H1 (cell line): ENCODE data around the gene UTS2B. TPM values are rescaled to one million over a fixed set of nuclear protein-coding genes. Genes with fewer than 3 reads are reported as not detected.

ENCODE experiments used
- CTCF ChIA-PET: fragments of 300-600 bp; sonication (Branson Sonifier 250); formaldehyde crosslinking; loops from one replicate; lab custom pipeline; 2021; ENCODE audit not compliant: partially characterized antibody; lab: Charles Lee
- POLR2A ChIA-PET: fragments of 300-600 bp; sonication (Branson Sonifier 250); formaldehyde crosslinking; loops from one replicate; lab custom pipeline; 2021; ENCODE audit warnings: inconsistent platforms; ENCODE audit not compliant: partially characterized antibody; lab: Charles Lee
- DNase-seq, 2 experiments: peaks; one replicate each; pipeline versions ENCODE4 v3.0.0 to v3.0.0-alpha.2; 2010 to 2022; ENCODE audit warnings: low spot score in 2 of 2, low read depth in 1 of 2, mixed read lengths in 1 of 2
- FAIRE-seq: peaks from 2 replicates; lab custom pipeline; 2011; peaks lifted over from hg19 to GRCh38; lab: Jason Lieb, UNC
- H2AFZ ChIP-seq: 2 replicates; pipeline ENCODE4 v1.8.1; 2012; ENCODE audit warnings: low read length, inconsistent platforms
- H2AK5ac ChIP-seq: 2 replicates; pipeline ENCODE4 v1.6.1; 2013; ENCODE audit warnings: low read depth, low read length
- H2BK120ac ChIP-seq: replicated peaks from 2 replicates; pipeline ENCODE3; 2013; ENCODE audit warnings: low read depth, low read length, inconsistent platforms
- H2BK12ac ChIP-seq: 2 replicates; pipeline ENCODE4 v1.6.1; 2013; ENCODE audit warnings: low read depth, low read length
- H2BK15ac ChIP-seq: 2 replicates; pipeline ENCODE4 v1.6.1; 2013; ENCODE audit warnings: low read length
- H2BK20ac ChIP-seq: 2 replicates; pipeline ENCODE4 v1.6.1; 2013; ENCODE audit warnings: low read length
- H2BK5ac ChIP-seq: 2 replicates; pipeline ENCODE4 v1.6.1; 2013; ENCODE audit warnings: low read depth, low read length
- H3K14ac ChIP-seq: 2 replicates; pipeline ENCODE4 v1.6.1; 2013; ENCODE audit warnings: inconsistent platforms; ENCODE audit not compliant: insufficient read length
- H3K18ac ChIP-seq: 2 replicates; pipeline ENCODE4 v1.6.1; 2013; ENCODE audit warnings: low read length; ENCODE audit errors: extremely low read depth
- H3K23ac ChIP-seq: 2 replicates; pipeline ENCODE4 v1.6.1; 2013; ENCODE audit warnings: inconsistent platforms; ENCODE audit not compliant: insufficient read length
- H3K23me2 ChIP-seq: 2 replicates; pipeline ENCODE4 v1.6.1; 2013; ENCODE audit warnings: low read depth, low read length
- H3K27ac ChIP-seq: 2 replicates; pipeline ENCODE4 v1.6.1; 2011; ENCODE audit warnings: low read depth, low read length, inconsistent platforms
- H3K27me3 ChIP-seq, 4 experiments: replicated peaks in 1 of 4; 1 replicate in 1 of 4; 2 replicates in 3 of 4; pipeline versions ENCODE4 v1.6.1 to v1.8.1; 2011 to 2013; ENCODE audit warnings: low read length in 3 of 4, mild to moderate bottlenecking in 3 of 4, inconsistent platforms in 2 of 4, mixed read lengths in 2 of 4, moderate library complexity in 1 of 4; ENCODE audit not compliant: control insufficient read depth in 3 of 4, insufficient read depth in 3 of 4; ENCODE audit errors: extremely low read depth in 1 of 4
- H3K36me3 ChIP-seq, 4 experiments: 2 replicates each; pipeline versions ENCODE4 v1.6.1 to v1.8.1; 2011 to 2013; ENCODE audit warnings: mild to moderate bottlenecking in 4 of 4, low read length in 3 of 4, moderate library complexity in 2 of 4, control low read depth in 1 of 4, inconsistent platforms in 1 of 4; ENCODE audit not compliant: insufficient read depth in 4 of 4, control insufficient read depth in 2 of 4
- H3K4ac ChIP-seq: replicated peaks from 2 replicates; pipeline ENCODE3; 2013; ENCODE audit warnings: low read length, low read depth, mixed read lengths, inconsistent platforms; ENCODE audit not compliant: insufficient read length
- H3K4me1 ChIP-seq, 4 experiments: replicated peaks in 1 of 4; 1 replicate in 1 of 4; 2 replicates in 3 of 4; pipeline versions ENCODE4 v1.6.1 to v1.8.1; 2011 to 2013; ENCODE audit warnings: low read length in 3 of 4, inconsistent platforms in 2 of 4, mixed read lengths in 1 of 4; ENCODE audit not compliant: insufficient read depth in 4 of 4, control insufficient read depth in 3 of 4
- H3K4me2 ChIP-seq, 2 experiments: 2 replicates each; pipeline versions ENCODE4 v1.6.1 to v1.8.1; 2011 to 2013; ENCODE audit warnings: low read depth in 2 of 2, low read length in 2 of 2, control low read depth in 1 of 2, inconsistent platforms in 1 of 2, mild to moderate bottlenecking in 1 of 2; ENCODE audit not compliant: insufficient read depth in 1 of 2
- H3K4me3 ChIP-seq, 4 experiments: fragments of 200-600, 300-600 bp in 1 of 4; sonication (generic), shearing (Covaris generic), sonication (Bioruptor Twin) in 1 of 4; 2 replicates each; pipeline versions ENCODE4 v1.5.1 to v1.8.1; 2011 to 2016; ENCODE audit warnings: low read length in 4 of 4, low read depth in 3 of 4, control low read depth in 2 of 4, inconsistent platforms in 2 of 4, mild to moderate bottlenecking in 2 of 4, mixed read lengths in 1 of 4, moderate library complexity in 1 of 4; ENCODE audit not compliant: insufficient read depth in 2 of 4; ENCODE audit errors: extremely low read depth in 1 of 4
- H3K56ac ChIP-seq: replicated peaks from 2 replicates; pipeline ENCODE3; 2013; ENCODE audit warnings: low read depth, mild to moderate bottlenecking, mixed read lengths, low read length, inconsistent platforms; ENCODE audit not compliant: insufficient read length
- H3K79me1 ChIP-seq: 2 replicates; pipeline ENCODE4 v1.6.1; 2013; ENCODE audit warnings: low read depth, low read length, control low read depth
- H3K79me2 ChIP-seq, 2 experiments: 2 replicates each; pipeline versions ENCODE4 v1.6.1 to v1.8.1; 2012 to 2013; ENCODE audit warnings: low read length in 2 of 2, mild to moderate bottlenecking in 2 of 2, inconsistent platforms in 1 of 2; ENCODE audit not compliant: insufficient read depth in 2 of 2, control insufficient read depth in 1 of 2
- H3K9ac ChIP-seq, 4 experiments: replicated peaks in 1 of 4; 1 replicate in 1 of 4; 2 replicates in 3 of 4; pipeline versions ENCODE4 v1.6.1 to v1.8.1; 2011 to 2013; ENCODE audit warnings: low read depth in 3 of 4, low read length in 3 of 4, control low read depth in 2 of 4, mild to moderate bottlenecking in 2 of 4, moderate library complexity in 2 of 4, inconsistent platforms in 1 of 4; ENCODE audit errors: extremely low read depth in 1 of 4
- H3K9me3 ChIP-seq, 2 experiments: 2 replicates each; pipeline versions ENCODE4 v1.6.1 to v1.8.1; 2012 to 2013; ENCODE audit warnings: mild to moderate bottlenecking in 2 of 2, moderate library complexity in 2 of 2, control low read depth in 1 of 2, inconsistent platforms in 1 of 2, low read depth in 1 of 2, low read length in 1 of 2, mixed read lengths in 1 of 2; ENCODE audit not compliant: insufficient read depth in 2 of 2
- H4K20me1 ChIP-seq, 2 experiments: replicated peaks in 1 of 2; 2 replicates each; pipeline versions ENCODE3 to v1.8.1; 2011 to 2013; ENCODE audit warnings: inconsistent platforms in 2 of 2, low read length in 2 of 2, mild to moderate bottlenecking in 1 of 2; ENCODE audit not compliant: insufficient read depth in 2 of 2, control insufficient read depth in 1 of 2
- H4K5ac ChIP-seq: 2 replicates; pipeline ENCODE4 v1.6.1; 2013; ENCODE audit warnings: low read length, low read depth, mixed read lengths, inconsistent platforms; ENCODE audit not compliant: insufficient read length
- H4K8ac ChIP-seq: 2 replicates; pipeline ENCODE4 v1.8.0; 2013; ENCODE audit warnings: mild to moderate bottlenecking, moderate library complexity, low read length, inconsistent platforms; ENCODE audit not compliant: insufficient read depth; ENCODE audit errors: extremely low read depth
- H4K91ac ChIP-seq: replicated peaks from 2 replicates; pipeline ENCODE3; 2013; ENCODE audit warnings: low read length, mixed read lengths, inconsistent platforms; ENCODE audit not compliant: insufficient read length
- ASH2L ChIP-seq: fragments of 200-600, 300-600 bp; sonication (generic); IDR thresholded peaks from one replicate; pipeline ENCODE4 v1.7.1; 2017; ENCODE audit warnings: low read length
- CREB1 ChIP-seq: IDR thresholded peaks from 2 replicates; pipeline ENCODE4 v1.6.1; 2012; ENCODE audit warnings: inconsistent platforms
- CTCF ChIP-seq, 3 experiments: IDR thresholded peaks; 1 replicate in 2 of 3; 2 replicates in 1 of 3; pipeline versions ENCODE4 v1.5.1 to v1.6.1; 2011; ENCODE audit warnings: low read length in 3 of 3, mild to moderate bottlenecking in 3 of 3, inconsistent platforms in 2 of 3, low read depth in 1 of 3, moderate library complexity in 1 of 3; ENCODE audit not compliant: insufficient read depth in 1 of 3; ENCODE audit errors: control extremely low read depth in 1 of 3
- JUND ChIP-seq: IDR thresholded peaks from 2 replicates; pipeline ENCODE4 v1.6.1; 2011; ENCODE audit warnings: mild to moderate bottlenecking, improper control_type of control experiment, low read length
- KDM4A ChIP-seq: IDR thresholded peaks from one replicate; pipeline ENCODE4 v1.7.1; 2012; ENCODE audit warnings: low read depth, mild to moderate bottlenecking, moderate library complexity, low read length, inconsistent platforms; ENCODE audit not compliant: severe bottlenecking
- NANOG ChIP-seq: IDR thresholded peaks from 2 replicates; pipeline ENCODE4 v1.6.1; 2011; ENCODE audit warnings: low read length, low read depth, mild to moderate bottlenecking, inconsistent platforms; ENCODE audit not compliant: insufficient read depth, poor library complexity, severe bottlenecking
- RBBP5 ChIP-seq: IDR thresholded peaks from 2 replicates; pipeline ENCODE4 v1.7.1; 2012; ENCODE audit warnings: low read depth, mild to moderate bottlenecking, inconsistent platforms, low read length, moderate library complexity, borderline replicate concordance
- RNF2 ChIP-seq: fragments of 200-900, 300-1000 bp; sonication (generic); IDR thresholded peaks from 2 replicates; pipeline ENCODE4 v1.7.1; 2016; ENCODE audit warnings: borderline replicate concordance, low read depth, mild to moderate bottlenecking, antibody characterized with exemption, low read length; ENCODE audit not compliant: poor library complexity, severe bottlenecking; ENCODE audit errors: missing control alignments
- SIRT6 ChIP-seq: IDR thresholded peaks from one replicate; pipeline ENCODE4 v1.7.1; 2012; ENCODE audit warnings: low read length, inconsistent platforms
- SIX5 ChIP-seq: IDR thresholded peaks from 2 replicates; pipeline ENCODE4 v1.6.1; 2011; ENCODE audit warnings: mild to moderate bottlenecking, low read depth, low read length
- SP2 ChIP-seq: IDR thresholded peaks from 2 replicates; pipeline ENCODE4 v1.6.1; 2012; ENCODE audit warnings: mild to moderate bottlenecking, low read length, inconsistent platforms
- TCF12 ChIP-seq: IDR thresholded peaks from 2 replicates; pipeline ENCODE4 v1.6.1; 2011; ENCODE audit warnings: low read depth, mild to moderate bottlenecking, low read length
- WGBS, 2 experiments: shearing (Covaris generic) in 1 of 2; methylation state at CpG; one replicate each; pipeline versions ENCODE4 v1.1.6 to v1.1.7; 2013 to 2015; ENCODE audit warnings: low lambda C conversion rate in 2 of 2, mixed read lengths in 2 of 2, inconsistent platforms in 1 of 2, low coverage in 1 of 2, missing lambda C conversion rate in 1 of 2; ENCODE audit not compliant: insufficient replicate concordance in 2 of 2, insufficient coverage in 1 of 2, insufficient read length in 1 of 2; ENCODE audit errors: extremely low coverage in 1 of 2, missing lambda C conversion rate in 1 of 2; 5-methylcytosine and 5-hydroxymethylcytosine counted together
- polyA plus RNA-seq, 7 experiments: library from polyadenylated mRNA; depleted of rRNA in 3 of 7; stranded (reverse) in 5 of 7; unstranded in 2 of 7; fragments of >200 nt in 5 of 7; fragments of 200-250 nt in 2 of 7; gene quantifications; 1 replicate in 5 of 7; 2 replicates in 1 of 7; 4 replicates in 1 of 7; pipeline versions ENCODE4 v1.2.1 to v1.2.3, GENCODE V29; 2011 to 2013; ENCODE audit warnings: missing spikeins in 2 of 7, mixed read lengths in 2 of 7
- total RNA-seq: library from RNA; stranded (reverse); fragmentation: NEBNext Ultra II Directional; extraction: Animal tissue kit (Norgen Biotek cat#: 25700); gene quantifications from 2 replicates; pipeline ENCODE4 v1.2.1, GENCODE V29; 2021

UTS2B gene
- total and polyA plus RNA-seq, 2 of the 8 experiments (the other 6 are each of a cell fraction or from before 2014, with no cell fraction given), result not detected

GRCh38 chr3:191217301-191217700 is 113.0 kb downstream of the UTS2B start:
- no peak overlapping the region for H2BK12ac ChIP-seq
- no peak overlapping the region for H2BK5ac ChIP-seq
- no peak overlapping the region for H4K8ac ChIP-seq
- no peak for DNase-seq
- H3K23ac ChIP-seq, result no peak overlapping the region
- H3K56ac ChIP-seq, result no peak overlapping the region
- ChIA-PET POLR2A (no interaction called here), CTCF (no interaction called here)
- H3K36me3 ChIP-seq, result no peaks in the 10 kb centered on the region
- no peak overlapping the region for H2BK120ac ChIP-seq
- H3K79me2 ChIP-seq, result no peaks in the 10 kb centered on the region
- no peak overlapping the region for H3K4ac ChIP-seq
- no peak overlapping the region for H3K4me2 ChIP-seq
- no peak overlapping the region for H2AFZ ChIP-seq
- H3K14ac ChIP-seq, result no peak overlapping the region
- no peaks in the 10 kb centered on the region for H3K27me3 ChIP-seq
- no peaks in the 10 kb centered on the region for H4K20me1 ChIP-seq
- no peak overlapping the region for H2BK20ac ChIP-seq
- H3K4me3 ChIP-seq, result no peak overlapping the region
- no peak overlapping the region for H4K91ac ChIP-seq
- H3K4me1 ChIP-seq, result no peaks in the 10 kb centered on the region
- peaks cover 2 to 8% of the 10 kb centered on the region in 2 experiments; a peak in 2 of 4 replicates for H3K9me3 ChIP-seq
- H2AK5ac ChIP-seq, result no peak overlapping the region
- no peak overlapping the region for H2BK15ac ChIP-seq
- FAIRE-seq, result no peak
- H3K27ac ChIP-seq, result no peak overlapping the region
- 82% methylated on average over 1 of the region's 1 CpG; no CpG with 5 or more reads in 1 of the 2 experiments for WGBS, 2 experiments
- no peak overlapping the region for H3K9ac ChIP-seq
- no peaks in the 10 kb centered on the region for H3K23me2 ChIP-seq
- no peak overlapping the region for H3K18ac ChIP-seq
- no peak overlapping the region for H4K5ac ChIP-seq
- H3K79me1 ChIP-seq, result no peaks in the 10 kb centered on the region
- no peak for TF ChIP-seq NANOG
- no peak for TF ChIP-seq TCF12
- no peak for TF ChIP-seq JUND
- TF ChIP-seq CREB1, result no peak
- no peak for TF ChIP-seq SP2
- TF ChIP-seq RBBP5, result no peak
- TF ChIP-seq SIRT6, result no peak
- no peak for TF ChIP-seq CTCF (IDR thresholded peaks at IDR 0.05; ENCODE audit: control extremely low read depth in 1 of 3, insufficient read depth in 1 of 3, low read depth in 1 of 3, low read length in 3 of 3)
- no peak for TF ChIP-seq SIX5
- TF ChIP-seq RNF2, result no peak
- TF ChIP-seq ASH2L, result no peak
- no peak for TF ChIP-seq KDM4A
